Stimulated activated CD4-positive, alpha-beta T cell treated with anti-CD3 and anti-CD28 coated beads, Interleukin-12 subunit alpha, Interleukin-12 subunit beta, amount 100 ng/mL, for 24 hours (primary cell): ENCODE measurements around the gene EED.
"Not testable (repeated sequence)": the region's sequence is repeated elsewhere in the genome, so short reads cannot be mapped to it uniquely, and the experiment has no call there.

Experiments used
- DNase-seq, 2 experiments: peaks; one replicate each; pipeline ENCODE4 v3.0.0-alpha.2; 2020; ENCODE audit warnings: low read depth in 2 of 2

Gene EED

GRCh38 chr11:86247608-86248007, 3.1 kb downstream of the EED start:
- DNase-seq = no peak

GRCh38 chr11:86248609-86249008, 4.1 kb downstream of the EED start:
- DNase-seq = no peak

GRCh38 chr11:86249307-86250098, 5.0 kb downstream of the EED start:
- DNase-seq = no peak

- DNase-seq = no peak
Observed at GRCh38 chr11:86251345-86251744, 6.8 kb downstream of the EED start.

GRCh38 chr11:86255896-86256295, 11.3 kb downstream of the EED start:
- no peak for DNase-seq

- DNase-seq = no peak
Observed at GRCh38 chr11:86256608-86257007, 12.1 kb downstream of the EED start.

GRCh38 chr11:86257446-86257845, 12.9 kb downstream of the EED start:
- no peak for DNase-seq

GRCh38 chr11:86259730-86260129, 15.2 kb downstream of the EED start:
- no peak for DNase-seq

- DNase-seq = no peak
Observed at GRCh38 chr11:86261328-86261727, 16.8 kb downstream of the EED start.

GRCh38 chr11:86262387-86262786, 17.8 kb downstream of the EED start:
- no peak for DNase-seq

GRCh38 chr11:86264649-86265048, 20.1 kb downstream of the EED start:
- DNase-seq = no peak

GRCh38 chr11:86265194-86265593, 20.6 kb downstream of the EED start:
- no peak for DNase-seq

GRCh38 chr11:86269645-86270044, 25.1 kb downstream of the EED start:
- no peak for DNase-seq

- DNase-seq = no peak
Observed at GRCh38 chr11:86274503-86274902, 29.9 kb downstream of the EED start.

- no peak for DNase-seq
Observed at GRCh38 chr11:86274999-86275398, 30.4 kb downstream of the EED start.

- DNase-seq = no peak
Observed at GRCh38 chr11:86275493-86276370, 31.2 kb downstream of the EED start.

GRCh38 chr11:86277741-86278140, 33.2 kb downstream of the EED start:
- no peak for DNase-seq

GRCh38 chr11:86278226-86278625, 33.7 kb downstream of the EED start:
- no peak for DNase-seq

- DNase-seq = no peak
Observed at GRCh38 chr11:86279747-86280146, 35.2 kb downstream of the EED start.

- no peak for DNase-seq
Observed at GRCh38 chr11:86287468-86287796, 42.9 kb downstream of the EED start.

GRCh38 chr11:86288776-86289507, 44.4 kb downstream of the EED start:
- no peak for DNase-seq

- not testable (repeated sequence) for DNase-seq
Observed at GRCh38 chr11:86289508-86290280, 45.1 kb downstream of the EED start.
